Measurements from ENCODE around the gene RAB34.
A peak's percentile ranks its signal among the peaks of the same experiment; 100 is the strongest.
"Not testable (repeated sequence)": the region's sequence is repeated elsewhere in the genome, so short reads cannot be mapped to it uniquely, and the experiment has no call there.

The RAB34 gene

DNA sequence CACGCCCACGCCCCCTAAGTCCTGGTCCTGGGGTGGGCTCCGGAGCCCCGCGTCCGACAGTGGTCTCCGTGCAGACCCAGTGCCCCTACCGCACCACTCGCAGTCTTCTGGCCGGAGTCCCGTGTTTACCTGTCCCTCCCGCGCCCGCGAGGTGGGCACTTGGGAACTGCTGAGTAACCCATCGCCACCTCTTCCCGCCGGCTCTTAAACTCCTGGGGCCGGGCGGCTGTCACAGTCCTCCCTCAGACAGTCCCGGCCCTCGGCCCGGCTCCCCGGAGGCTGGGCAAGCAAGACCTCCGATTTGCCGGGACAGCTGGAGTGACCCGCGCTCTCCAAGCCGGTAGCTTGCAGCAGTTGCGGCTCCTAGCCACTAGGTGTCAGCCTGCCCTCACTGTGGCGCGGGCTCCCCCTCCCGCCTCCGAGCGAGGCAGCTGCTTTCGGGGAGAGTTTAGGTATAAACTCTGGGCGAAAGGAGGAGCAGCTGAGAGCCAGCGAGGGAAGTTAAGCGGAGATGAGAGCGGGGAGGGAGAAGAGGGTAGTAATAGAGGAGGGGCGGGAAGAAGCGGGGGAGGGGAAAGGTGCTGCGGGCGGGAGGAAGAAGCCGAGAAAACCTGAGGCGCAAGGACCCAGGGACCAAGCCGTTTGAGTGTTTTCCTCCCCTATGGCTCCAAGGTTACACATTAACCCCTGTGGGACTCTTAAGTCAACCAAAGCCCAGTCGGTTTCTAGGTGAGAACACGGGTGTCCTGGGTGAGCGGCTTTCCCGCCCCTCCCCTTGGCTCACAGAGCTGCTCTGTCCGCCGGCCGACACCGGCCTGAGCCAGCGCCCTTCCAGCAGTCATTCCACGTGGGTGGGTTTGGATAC, 9.2 kb upstream of the RAB34 start:
- DNase-seq, result peak; percentile 93

DNA sequence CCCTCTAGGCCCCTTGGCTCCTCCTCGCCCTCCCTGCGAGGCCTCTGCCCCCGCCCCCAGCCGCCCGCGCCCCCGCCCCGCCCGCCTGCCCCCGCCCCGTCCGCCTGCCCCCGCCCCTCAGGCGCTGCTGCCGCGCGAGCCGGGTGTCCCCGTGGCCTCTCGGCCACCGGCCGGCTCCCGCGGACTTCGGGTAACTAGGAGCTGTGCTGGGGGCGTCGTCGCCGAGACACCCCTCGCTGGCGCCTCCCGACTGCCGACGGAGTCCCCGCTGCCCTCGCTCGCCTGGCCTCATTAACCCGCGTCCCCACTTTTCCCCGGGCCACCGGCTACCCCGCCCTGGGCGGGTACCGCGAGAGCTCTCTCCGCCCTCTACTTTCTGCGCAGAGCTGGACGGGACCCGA, 8.6 kb upstream of the RAB34 start, which contains the start of gene TLCD1:
TLCD1 (minus strand) TSS at position 8 of the 401 bp plus-strand sequence. CDS start 136 bp downstream, outside the sequence.
- DNase-seq, result peak; percentile 64

DNA sequence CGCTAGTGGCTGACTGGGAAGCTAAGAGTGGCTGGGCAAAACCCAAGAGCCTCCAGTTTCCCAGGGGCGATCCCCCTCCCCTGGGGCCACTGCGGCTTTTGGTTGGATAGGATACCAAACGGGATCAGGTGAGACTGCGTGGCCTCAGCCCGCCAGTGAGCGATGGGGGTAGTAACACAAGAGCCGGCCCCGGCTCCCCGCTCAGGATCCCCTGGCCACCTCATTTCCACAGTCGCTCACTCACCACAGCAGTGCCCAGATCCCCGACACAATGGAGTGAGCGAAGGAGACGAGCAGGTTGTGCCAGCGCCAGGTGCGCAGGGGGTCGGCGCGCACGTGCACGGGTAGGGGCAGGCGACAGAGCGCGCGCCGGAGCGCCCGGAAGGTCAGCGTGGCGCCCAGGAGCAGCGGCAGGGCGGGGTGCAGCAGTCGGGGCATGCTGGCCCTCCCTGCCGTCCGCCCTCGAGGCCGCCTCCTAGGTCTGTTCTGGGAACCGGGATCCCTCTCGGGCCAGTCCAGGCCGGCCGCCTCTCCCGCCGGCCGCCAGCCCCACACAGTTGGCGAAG, 8.1 kb upstream of the RAB34 start:
- DNase-seq, result no peak

DNA sequence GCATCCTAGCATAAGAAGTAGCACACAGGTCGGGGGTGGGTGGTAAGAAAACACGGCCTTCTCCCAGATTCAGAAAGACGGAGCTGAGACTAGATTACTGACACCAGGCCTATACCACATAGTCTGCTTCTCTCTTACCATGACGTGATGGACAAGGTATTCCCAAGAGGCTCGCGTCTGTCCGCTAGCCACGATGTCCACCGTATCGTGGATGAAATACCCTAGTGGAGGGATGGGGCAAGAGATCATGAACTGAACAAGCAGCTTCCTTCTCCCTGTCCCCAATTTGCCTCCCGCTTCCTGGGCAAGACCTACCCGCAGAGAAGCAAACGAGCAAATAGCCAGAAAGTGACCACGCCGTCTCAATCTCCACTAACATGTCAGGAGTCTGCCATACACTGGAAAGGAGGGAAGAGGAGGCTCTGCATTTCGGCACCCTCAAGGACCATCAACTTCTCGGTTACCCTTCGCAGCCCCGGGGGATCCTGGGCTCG, 7.5 kb upstream of the RAB34 start:
- peak; percentile 50 for DNase-seq

DNA sequence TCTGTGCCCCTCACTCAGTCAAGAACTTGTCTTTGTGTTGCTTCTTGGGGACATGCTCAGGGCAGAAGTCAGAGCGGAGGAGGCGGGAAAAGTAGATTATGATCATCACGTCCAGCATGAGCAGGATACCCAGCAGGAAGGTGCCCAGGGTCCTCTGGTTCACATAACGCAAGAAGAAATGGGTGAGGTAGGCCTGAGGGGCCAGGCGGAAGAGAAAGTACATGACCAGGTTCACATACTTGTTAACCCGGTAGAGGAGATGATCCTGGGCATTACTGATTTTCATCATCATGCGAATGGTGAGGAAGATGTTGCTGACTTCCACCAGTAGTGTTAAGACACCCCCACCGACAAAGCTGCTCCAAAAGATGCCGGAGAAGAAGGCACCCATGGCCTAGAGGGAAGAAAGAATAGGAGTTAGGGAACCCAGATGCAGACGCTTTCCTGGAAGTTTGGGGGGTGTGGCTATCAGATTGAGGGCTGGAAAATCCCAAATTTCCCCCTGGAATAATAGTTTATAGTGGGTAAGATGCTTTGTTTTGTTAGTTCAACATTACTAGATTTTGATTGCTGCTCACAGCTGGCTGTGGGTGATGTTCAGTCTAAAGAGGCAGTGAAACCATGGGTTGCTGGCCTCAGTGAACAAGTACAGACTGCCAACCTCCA, 7.0 kb upstream of the RAB34 start:
- no peak for DNase-seq

DNA sequence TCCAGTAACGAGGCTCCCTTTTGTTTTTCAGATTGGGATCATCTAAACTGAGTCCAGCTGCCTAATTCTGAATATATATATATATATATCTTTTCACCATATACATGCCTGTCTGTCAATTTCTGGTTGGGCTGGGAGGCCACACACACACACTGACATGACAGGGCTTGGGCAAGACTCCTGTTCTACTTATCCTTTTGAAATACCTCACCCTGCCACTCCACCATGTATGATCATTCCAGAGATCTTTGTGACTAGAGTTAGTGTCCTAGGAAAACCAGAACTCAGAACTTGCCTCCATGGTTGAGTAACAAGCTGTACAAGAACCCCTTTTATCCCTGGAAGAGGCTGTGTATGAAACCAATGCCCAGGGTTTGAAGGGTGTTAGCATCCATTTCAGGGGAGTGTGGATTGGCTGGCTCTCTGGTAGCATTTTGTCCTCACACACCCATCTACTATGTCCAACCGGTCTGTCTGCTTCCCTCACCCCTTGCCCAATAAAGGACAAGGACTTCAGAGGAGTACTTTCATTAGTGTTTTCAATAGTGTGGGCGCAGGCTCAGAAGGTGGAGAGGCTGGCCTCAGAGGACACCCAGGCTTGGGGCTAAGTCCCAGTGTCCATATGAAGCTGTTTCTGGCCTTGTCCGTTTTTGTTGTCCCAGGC, 6.3 kb upstream of the RAB34 start:
- DNase-seq, result not testable (repeated sequence)

DNA sequence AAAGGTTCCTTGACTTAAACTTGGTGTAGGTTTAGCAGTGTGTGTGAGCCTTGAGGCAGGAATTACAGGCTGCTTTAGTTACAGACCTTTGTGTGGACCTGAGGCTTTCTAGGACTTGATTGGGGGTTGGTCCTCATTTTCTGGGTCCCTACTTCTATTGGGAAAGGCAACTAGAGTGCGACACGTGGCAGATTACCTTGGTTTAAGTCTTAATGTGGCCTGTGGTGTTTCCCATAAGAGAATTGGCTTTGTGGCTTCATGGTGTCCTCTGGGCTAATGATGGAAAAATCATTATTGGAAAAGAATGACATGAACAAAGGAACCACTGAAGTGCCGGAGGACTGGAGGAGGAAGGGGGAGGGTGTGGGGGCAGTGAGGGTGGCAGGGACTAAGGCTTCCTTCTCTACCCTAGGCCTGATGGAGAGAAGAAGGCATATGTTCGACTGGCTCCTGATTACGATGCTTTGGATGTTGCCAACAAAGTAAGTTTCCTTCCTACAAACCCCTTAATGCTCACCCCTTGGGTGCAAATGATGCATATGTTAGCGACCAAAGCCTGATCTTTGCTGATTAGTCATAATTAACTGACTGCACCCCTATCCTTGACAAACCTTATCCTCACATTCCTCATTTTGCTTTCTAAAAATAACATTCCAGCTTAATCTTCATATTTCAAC, 5.6 kb upstream of the RAB34 start:
- no peak for DNase-seq

DNA sequence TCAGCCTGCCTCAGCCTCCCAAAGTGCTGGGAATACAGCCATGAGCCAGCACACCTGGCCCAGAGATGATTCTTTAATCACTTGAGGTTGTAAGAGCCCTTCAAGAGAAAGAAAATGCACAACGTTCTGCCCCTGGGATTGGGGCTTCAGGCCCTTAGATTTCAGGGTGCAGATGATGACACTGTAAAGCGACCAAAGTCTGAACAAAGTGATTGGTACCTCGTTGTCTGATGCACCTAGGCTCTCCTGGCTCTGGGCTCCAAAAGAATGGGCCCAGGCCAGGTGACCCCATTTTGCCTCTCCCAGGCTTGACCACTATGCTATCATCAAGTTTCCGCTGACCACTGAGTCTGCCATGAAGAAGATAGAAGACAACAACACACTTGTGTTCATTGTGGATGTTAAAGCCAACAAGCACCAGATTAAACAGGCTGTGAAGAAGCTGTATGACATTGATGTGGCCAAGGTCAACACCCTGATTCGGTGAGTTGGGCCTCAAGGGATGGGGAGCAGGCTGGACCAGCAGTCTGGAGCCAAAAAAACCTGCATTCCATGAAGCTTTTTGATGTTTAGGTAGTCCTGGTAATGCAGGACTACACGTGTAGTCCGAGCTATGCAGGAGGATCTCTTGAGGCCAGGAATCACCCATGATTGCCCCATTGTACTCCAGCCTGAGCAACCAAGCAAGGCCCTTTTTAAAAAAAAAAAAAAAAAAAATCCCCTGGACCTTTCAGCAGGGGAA, 4.9 kb upstream of the RAB34 start:
- no peak for DNase-seq

DNA sequence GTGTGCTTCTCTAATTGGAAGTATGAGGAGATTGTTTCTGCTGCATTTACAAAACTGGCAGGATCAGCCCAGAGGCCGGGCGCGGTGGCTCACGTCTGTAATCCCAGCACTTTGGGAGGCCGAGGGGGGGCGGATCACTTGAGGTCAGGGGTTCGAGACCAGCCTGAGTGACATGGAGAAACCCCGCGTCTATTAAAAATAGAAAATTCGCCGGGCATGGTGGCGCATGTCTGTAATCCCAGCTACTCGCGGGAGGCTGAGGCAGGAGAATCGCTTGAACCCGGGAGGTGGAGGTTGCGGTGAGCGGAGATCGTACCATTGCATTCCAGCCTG, 3.3 kb upstream of the RAB34 start:
- not testable (repeated sequence) for DNase-seq

DNA sequence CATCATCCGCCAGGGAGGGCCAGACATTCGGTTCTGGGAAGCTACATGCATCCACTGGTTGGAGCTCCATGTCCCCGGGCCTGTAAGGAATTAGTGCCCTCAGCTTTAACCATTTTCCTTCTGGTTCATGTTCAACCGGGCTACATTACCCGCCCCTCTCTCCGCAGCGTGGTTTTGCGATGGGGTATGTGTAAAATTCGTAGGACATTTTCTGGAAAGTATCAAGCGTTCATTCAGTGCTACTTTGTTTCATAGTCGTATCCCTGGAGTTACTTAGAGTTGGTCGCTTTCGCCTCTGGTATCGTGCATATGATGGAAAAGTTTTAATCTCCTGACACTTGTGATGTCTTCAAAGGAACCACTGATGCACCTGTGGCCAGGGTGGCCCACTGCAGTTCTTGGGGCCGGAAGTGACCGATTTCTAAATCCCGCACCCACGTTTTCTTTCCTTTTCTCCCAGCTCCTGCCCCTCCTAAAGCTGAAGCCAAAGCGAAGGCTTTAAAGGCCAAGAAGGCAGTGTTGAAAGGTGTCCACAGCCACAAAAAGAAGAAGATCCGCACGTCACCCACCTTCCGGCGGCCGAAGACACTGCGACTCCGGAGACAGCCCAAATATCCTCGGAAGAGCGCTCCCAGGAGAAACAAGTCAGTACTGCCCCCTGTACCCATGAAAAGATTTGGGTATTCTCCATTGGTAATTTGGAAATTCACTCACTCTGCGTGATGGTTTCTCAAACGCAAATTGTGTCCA, 2.8 kb upstream of the RAB34 start:
- no peak for DNase-seq

DNA sequence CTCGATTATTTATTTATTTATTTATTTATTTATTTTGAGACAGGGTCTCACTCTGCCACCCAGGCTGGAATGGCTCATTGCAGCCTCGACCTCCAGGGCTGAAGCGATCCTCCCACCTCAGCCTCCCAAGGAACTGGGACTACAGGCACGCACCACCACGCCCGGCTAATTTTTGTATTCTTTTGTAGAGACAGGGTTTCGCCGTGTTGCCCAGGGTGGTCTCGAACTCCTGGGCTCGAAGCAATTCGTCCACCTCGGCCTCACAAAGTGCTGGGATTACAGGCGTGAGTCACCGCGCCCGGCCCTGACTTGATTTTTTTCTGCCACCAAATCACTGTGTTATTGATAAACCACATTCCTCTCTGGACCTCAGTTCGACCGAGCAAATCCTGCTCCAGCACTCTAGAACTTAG, 1.4 kb upstream of the RAB34 start:
- no peak for DNase-seq

DNA sequence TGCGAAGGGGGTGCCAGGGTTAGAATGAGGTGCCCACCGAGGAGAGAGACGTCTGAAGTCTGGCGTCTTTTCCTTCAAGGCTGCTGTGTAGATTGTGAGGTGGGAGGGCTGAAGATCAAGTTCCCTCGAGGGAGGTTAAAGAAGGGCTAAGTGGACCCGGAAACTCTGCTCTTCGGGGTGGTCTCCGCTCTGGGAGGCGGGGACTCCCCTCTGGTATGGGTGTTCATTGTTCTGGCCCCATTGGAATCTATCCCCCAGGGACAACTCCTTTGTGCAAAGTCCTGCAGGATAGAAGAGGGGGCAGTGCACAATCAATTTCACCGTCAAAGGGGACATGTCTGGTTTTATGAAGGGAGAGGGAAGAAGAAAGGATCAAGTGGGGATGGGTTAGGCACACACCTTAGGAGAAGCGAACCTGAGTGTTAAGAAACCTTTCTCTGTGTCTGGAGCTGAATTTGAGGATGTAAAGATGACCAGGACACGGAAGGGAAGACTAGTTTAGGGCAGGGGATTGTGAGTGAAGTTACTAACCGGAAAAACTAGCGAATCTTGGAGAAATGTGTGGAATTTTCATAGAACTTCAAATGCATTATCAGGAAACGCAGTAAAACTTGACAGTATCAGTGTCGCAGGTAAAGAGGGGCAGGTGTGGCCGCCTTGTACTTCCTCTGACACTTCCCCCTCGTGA, 809 bp upstream of the RAB34 start:
- DNase-seq, result peak; percentile 67

DNA sequence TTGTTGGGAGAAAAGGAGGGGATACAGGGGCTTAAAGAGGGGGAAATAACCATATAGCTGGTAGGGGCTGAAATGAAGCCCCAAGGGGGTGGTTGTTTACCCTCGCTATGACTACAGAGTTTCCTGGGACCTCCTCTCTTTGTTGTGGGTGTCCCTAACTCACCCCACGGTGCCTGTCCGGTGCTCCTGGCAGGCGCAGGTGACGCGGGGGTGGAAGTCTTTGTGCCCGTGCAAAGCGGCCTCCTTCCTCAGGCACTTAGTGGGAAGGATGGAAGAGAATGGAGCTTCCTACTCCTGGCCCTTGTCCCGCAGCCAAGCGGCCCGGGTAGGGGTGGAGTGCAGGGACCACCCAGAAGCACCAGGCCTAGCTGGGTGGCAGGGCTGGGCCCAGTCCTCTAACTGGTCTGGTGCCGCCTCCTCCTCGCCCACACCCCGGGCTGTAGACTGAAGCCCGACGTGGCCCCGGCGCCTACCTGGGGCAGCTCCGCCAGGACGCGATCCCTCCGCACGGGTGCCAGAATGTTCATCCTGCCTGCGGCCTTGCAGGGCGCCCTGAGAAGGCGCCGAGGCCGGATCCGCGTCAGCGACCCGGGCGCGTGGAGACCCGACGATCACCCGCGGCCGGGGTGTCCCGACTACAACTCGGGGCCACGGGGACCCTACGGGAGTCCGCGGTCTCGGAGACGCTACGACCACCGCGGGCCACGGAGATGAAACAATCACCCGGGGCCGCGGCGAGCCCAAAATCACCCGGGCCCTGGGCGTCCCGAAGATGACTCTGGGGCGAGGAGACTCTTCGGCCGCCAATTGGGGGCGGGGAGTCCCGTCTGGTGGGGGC, 709 bp downstream of the RAB34 start:
- peak; percentile 48 for DNase-seq

DNA sequence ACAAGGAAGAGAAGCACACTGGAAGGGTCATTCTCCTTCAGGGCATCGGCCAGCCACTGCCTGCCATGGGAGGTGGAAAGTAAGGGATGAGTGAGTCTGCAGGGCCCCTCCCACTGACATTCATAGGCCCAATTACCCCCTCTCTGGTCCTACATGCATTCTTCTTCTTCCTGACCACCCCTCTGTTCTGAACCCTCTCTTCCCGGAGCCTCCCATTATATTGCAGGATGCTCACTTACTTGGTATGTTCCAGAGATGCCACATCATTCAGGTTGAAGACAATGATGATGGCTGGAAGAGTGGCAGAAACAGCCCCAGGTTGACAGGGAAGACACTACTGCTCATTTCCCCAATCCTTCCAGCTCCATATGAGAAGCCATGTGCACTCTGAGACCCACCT, 2.5 kb downstream of the RAB34 start:
- no peak for DNase-seq

DNA sequence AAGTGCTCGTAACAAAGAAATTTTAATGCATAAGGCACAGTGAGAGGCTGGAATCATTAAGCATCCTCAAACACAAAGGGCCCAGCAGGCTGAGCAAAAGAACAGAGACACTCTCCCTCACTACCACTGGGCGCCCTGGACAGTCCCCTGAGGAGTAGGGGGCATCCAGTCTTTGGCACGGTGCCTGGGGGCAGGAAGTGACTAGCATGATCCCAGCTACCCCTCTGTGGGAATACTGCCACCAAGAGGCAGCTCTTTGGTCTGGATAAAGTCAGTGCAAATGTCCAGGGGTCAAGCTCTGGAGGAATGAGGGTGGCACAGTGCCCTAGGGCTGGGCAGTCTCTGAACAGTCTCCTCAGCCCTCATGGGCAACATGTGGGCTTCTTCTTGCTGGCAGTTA, 3.4 kb downstream of the RAB34 start:
- DNase-seq, result no peak

DNA sequence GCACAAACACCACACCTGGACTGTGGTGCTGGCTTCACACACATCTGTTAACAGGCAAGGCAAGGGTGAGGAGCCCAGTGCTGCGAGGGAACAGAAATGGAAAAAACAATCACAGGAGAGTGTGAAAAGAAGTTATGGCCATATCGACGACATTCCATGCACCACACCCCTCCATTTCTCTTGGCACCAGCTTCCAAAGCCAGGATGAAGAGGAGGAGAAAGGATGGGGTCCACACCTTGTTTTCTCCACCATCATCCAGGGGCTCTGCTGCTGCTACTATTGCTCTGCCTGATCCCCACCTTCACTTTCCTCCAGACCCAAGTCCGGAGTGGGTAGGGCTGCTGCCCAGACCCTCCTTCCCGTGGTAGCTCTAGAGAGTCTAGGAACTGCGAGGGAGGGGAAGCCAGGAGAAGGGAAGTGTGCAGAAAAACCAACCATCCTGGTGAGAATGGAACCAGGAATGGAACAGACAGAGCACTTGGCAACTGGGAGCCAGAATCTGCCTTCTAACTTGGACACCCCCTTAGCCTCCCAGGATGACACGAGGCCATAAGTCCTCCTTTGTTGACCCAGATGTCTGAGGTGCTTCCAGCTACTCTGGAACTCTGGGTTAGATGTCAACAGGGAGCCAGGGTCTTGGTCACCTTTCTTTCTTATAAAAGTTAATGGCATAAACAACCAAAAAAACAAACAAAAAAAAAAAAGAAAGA, 4.8 kb downstream of the RAB34 start:
- DNase-seq, result no peak

DNA sequence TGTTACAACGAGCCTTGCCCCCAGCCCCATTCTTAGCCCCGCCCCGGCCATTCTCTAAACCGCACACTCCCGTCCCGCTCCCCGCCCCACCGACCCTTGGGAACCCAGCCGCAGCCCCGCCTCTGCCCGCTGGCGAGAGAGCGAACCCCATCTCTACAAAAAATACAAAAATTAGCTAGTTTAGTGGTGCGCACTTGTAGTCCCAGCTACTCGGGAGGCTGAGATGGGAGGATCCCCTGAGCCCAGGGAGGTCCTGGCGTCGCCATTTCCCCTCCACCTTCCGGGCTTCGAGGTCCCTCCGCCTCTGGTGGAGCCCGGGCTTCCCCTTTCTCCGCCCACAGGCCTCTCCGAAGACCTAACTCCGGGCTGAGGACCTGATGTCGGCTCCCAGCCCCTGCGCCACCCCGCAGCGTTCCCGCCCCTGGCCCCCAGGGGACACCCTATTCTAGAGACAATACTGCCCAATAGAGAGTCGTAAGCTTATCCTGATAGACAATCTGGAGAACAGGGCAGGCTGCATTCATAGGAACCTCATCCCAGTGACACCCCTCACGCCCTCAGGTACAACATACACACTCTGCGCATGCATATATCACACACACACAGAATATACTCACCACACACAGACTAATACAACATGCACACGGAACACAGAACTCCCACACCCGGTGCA, 5.5 kb downstream of the RAB34 start:
- peak; percentile 28 for DNase-seq

DNA sequence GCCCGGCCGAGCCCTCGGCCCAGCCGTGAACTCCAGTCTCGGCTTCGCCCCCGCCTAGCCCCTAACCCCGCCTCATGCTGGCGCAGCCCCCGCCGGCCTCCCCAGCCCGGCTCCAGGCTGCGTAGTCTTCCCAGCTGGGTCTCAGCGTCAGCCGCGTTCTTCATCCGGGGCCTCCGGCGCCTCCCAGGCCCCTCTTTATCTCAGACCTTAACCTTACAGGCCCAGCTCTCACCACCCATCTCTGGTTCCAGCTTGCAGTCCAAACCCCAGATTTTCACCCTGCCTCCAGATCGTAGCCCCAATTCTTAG, 6.0 kb downstream of the RAB34 start, which contains the start of gene PROCA1:
PROCA1 (minus strand) TSS at position 166 of the 309 bp plus-strand sequence. CDS start 228 bp downstream, outside the sequence.
- DNase-seq, result no peak
